GM19467 (cell line): ENCODE measurements around the gene SLC16A10.
"Not testable (repeated sequence)": the region's sequence is repeated elsewhere in the genome, so short reads cannot be mapped to it uniquely, and the experiment has no call there.

Source experiments
- ATAC-seq: cut with Tn5 transposase; IDR thresholded peaks from one replicate; pipeline ENCODE4 v1.9.1; 2021; ENCODE audit warnings: mild to moderate bottlenecking, moderate library complexity; ENCODE audit not compliant: unreplicated experiment

Gene SLC16A10

DNA sequence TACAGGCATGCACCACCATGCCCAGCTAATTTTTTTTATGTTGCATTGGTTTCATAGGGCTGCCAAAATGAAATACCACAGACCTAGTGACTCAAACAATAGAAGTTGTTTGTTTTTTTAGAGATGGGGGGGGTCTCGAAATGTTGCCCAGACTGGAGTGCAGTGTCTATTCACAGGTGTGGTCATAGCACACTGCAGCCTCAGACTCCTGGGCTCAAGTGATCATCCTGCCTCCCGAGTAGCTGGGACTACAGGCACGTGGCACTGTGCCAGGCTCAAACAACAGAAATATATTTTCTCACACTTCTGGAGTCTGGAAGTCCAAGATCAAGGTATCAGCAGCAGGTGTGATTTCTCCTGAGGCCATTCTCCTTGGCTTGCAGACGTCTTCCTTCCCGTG, 6.6 kb upstream of the SLC16A10 start:
- no peak for ATAC-seq

DNA sequence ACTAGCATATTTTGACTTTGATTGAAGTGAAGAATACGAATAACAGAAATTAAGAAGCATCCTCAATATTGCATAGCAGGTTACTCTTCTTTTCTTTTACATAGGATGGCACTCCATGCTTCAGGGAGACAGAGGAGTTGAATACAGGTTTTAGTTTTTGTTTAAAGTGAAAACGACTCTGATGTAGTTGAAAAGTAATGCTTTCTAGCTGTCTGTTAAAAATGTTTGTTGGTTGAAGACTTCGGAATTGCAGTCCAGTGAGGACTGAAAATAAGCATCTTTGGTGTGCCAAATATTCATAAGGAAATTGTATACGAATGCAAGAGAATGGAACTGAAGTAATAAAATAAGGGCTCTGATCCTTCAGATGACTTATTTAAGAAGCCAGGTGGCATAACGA, 618 bp upstream of the SLC16A10 start:
- ATAC-seq: no peak

- ATAC-seq: no peak
Measured at GRCh38 chr6:111087871-111088667, 766 bp downstream of the SLC16A10 start.

- no peak for ATAC-seq
Measured at GRCh38 chr6:111088668-111089003, 1.3 kb downstream of the SLC16A10 start.

- no peak for ATAC-seq
Measured at GRCh38 chr6:111090766-111091165, 3.5 kb downstream of the SLC16A10 start.

DNA sequence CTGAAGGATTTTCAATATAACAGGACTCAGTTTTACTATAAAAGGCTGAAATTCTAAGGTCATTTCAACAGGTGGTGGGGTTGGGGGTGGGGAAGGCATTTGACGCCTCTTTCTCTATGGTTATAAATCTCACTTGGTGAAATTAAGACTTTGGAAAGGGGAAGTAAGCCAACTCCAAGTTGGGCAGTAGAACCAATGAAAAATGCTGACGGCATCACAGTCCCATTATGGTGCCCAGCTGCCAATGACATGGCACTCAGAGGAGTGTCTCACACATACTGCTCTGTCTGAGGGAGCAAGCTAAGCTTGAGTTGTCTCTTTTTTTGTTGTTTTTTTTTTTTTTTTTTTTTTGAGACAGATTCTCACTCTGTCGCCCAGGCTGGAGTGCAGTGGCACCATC, 4.7 kb downstream of the SLC16A10 start:
- no peak for ATAC-seq

DNA sequence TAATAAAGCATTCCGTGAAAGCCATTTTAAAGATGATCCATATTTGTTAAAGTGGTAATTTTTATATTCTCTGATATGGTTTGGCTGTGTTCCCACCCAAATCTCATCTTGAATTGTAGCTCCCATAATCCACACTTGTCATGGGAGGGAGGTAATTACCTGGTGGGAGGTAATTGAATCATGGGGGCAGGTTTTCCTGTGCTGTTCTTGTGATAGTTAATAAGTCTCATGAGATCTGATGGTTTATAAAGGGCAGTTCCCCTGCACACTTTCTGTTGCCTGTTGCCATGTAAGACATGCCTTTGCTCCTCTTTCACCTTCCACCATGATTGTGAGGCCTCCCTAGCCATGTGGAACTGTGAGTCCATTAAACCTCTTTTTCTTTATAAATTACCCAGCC, 8.2 kb downstream of the SLC16A10 start:
- not testable (repeated sequence) for ATAC-seq

GRCh38 chr6:111096246-111096645, 8.9 kb downstream of the SLC16A10 start:
- ATAC-seq: no peak

DNA sequence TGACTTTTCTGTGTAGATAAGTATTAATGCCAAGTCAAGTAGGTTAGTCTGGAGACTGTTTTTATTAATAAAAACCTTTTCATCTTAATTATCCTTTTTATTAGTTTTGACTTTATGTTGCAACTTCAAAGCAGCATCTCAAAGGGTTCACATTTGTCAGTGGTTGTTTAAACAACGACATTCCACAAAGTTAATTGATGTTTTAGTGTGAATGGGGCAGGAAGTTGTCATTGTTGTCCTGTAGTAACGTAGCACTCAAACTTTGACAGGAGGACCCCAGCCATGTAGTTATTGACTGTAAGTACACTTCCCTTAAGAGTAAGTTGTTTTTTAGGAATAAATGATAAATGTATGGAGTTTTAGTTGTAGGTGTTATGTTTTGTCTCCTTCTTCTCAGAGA, 11.3 kb downstream of the SLC16A10 start:
- ATAC-seq: no peak

DNA sequence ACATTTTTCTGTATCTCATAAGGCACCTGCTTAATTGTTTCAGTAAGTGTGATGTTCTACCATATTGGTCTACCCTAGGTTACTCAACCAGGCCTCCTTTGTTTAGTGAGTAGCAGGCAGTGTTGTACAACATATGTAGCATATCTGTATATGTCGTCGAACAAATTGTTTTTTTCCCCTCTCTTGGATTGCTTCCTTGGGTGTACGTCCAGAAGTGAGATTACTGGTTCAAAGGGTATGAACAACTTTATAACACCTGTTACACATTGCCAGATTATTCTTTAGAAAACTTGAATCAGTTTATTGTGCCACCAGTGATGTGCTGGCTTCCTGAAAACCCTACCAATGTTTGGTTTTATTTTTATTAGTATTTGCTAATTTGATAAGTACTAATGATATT, 14.7 kb downstream of the SLC16A10 start:
- no peak for ATAC-seq

- no peak for ATAC-seq
Measured at GRCh38 chr6:111105578-111105977, 18.3 kb downstream of the SLC16A10 start.

GRCh38 chr6:111107589-111107988, 20.3 kb downstream of the SLC16A10 start:
- no peak for ATAC-seq

- ATAC-seq: no peak
Measured at GRCh38 chr6:111110036-111110435, 22.7 kb downstream of the SLC16A10 start.

GRCh38 chr6:111113336-111114086, 26.2 kb downstream of the SLC16A10 start:
- ATAC-seq: no peak

GRCh38 chr6:111114087-111114443, 26.8 kb downstream of the SLC16A10 start:
- no peak for ATAC-seq

DNA sequence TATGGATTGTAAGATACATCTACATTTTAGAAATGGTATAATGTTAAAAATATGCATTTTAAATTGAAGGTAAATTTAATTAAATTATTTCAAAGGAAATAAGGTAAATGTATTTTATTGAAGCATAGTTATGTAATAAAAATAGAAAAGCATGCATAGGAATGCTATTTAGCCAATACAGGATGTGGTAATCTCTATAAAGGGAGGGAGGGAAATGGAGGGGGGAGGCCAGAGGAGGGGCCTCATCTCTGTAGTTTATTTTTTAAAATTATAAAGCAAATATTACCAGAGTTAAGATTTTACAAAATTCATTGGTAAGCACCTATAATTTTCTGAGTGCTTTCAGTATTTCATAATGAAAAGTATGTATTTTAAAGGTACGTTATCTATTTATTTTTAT, 27.2 kb downstream of the SLC16A10 start:
- no peak for ATAC-seq

- no peak for ATAC-seq
Measured at GRCh38 chr6:111118826-111119225, 31.5 kb downstream of the SLC16A10 start.

- ATAC-seq: no peak
Measured at GRCh38 chr6:111119571-111120329, 32.4 kb downstream of the SLC16A10 start.

DNA sequence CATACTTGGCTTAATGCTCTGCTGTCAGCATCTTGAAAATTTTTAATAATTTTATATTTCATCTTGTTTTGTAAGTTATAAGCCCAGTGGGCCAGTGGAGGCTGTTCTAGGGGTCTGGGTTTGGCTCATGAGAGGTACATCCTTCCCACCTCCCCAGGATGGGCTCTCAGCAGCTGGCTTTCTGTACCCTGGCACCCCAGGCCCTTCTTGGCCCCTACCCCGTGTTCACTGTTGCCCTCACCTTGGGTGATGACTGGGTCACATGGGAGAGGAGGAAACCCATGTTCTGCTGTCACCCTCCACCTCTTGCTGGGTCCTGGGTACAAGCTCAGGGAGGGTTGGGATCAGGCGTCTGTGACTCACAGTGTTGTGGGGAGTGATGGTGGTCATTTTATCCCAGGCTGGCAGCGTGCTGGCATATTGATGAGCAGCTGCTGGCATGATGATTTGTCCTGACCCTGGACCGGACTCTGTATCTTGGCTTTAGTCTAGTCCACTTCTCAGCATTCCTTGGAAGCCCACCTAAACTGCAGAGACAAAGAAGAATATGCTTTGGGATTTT, 34.6 kb downstream of the SLC16A10 start:
- no peak for ATAC-seq

DNA sequence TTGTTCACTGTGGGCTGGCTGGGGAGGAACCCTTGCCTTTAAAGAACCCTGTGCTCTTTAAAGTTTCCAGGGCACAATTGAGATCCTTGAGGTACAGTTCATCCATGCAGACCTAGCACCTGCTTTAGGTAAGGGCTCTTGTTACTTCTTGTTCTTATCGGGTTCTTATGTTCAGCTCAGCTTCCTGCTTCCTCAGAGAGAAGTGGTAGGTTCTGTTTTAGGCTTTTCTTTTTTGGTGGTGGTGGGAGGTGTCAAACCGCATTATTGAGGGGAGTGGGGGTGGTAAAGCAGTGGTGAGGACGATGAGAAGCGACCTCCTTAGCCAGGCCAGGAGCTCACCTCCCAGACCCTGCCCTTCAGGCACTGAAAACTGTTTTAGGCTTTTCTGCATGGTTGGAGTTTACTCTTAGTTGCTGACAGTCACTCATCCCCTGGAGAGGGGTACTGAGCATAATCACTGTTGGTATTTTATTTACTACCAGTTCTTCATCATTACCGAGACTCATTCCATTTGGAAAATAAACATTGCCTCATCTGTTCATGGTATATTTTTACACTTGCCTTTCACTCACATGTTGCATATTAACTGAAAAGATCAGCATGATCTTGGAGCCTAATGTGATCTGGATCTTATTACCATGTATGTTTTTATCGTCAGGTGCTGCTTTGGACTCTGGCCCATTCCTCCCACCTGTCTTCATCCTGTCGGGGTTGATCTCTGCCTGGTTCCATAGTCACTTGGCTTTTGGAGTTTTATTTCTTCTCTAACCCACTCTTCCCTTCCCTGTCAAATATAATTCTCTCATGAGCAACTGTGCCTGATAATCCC, 35.4 kb downstream of the SLC16A10 start:
- no peak for ATAC-seq

DNA sequence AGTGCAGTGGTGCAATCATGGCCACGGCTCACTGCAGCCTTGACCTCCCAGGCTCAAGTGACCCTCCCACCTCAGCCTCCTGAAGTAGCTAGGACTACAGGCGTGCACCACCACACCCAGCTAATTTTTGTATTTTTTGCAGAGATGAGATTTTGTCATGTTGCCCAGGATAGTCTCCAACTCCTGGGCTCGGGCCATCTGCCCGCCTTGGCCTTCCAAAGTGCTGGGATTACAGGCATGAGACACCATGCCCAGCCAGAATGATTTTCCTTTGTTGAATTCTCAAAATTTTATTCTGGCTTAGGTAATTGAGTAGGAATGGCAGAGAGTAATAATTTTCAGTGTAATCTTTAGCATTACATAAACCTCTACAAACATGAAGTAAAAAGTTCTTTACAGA, 37.1 kb downstream of the SLC16A10 start:
- no peak for ATAC-seq
